CD8-positive, alpha-beta memory T cell (primary cell): ENCODE measurements around the gene ZDHHC7. TPM values are rescaled to one million over a fixed set of nuclear protein-coding genes. Genes with fewer than 3 reads are reported as not detected.
A peak's percentile ranks its signal among the peaks of the same experiment; 100 is the strongest.

Experiments
- CTCF ChIA-PET: fragments of 350-600 bp; sonication (Branson Sonifier 250); formaldehyde crosslinking; loops from one replicate; lab custom pipeline; 2021; ENCODE audit warnings: antibody characterized with exemption; lab: Charles Lee
- POLR2A ChIA-PET: fragments of 350-600 bp; sonication (Branson Sonifier 250); formaldehyde crosslinking; loops from one replicate; lab custom pipeline; 2021; ENCODE audit warnings: antibody characterized with exemption; lab: Charles Lee
- DNase-seq, 5 donors: peaks; one replicate each; pipeline versions ENCODE4 v3.0.0 to v3.0.0-alpha.2; 2020 to 2022; ENCODE audit warnings: mixed read lengths in 1 of 5
- H3K27ac ChIP-seq: one replicate; pipeline ENCODE4 v1.7.0; 2013; ENCODE audit warnings: low read depth, mild to moderate bottlenecking, low read length, moderate library complexity
- H3K27me3 ChIP-seq: 2 replicates; pipeline ENCODE4 v1.7.0; 2013; ENCODE audit warnings: low read length, mild to moderate bottlenecking; ENCODE audit not compliant: insufficient read depth, poor library complexity, severe bottlenecking
- H3K36me3 ChIP-seq: 2 replicates; pipeline ENCODE4 v1.7.0; 2013; ENCODE audit warnings: mild to moderate bottlenecking, low read length, moderate library complexity; ENCODE audit not compliant: insufficient read depth
- H3K4me1 ChIP-seq: 2 replicates; pipeline ENCODE4 v1.7.0; 2013; ENCODE audit warnings: mild to moderate bottlenecking, low read length, moderate library complexity; ENCODE audit not compliant: insufficient read depth
- H3K4me3 ChIP-seq: 2 replicates; pipeline ENCODE4 v1.7.0; 2013; ENCODE audit warnings: mild to moderate bottlenecking, low read length
- H3K9me3 ChIP-seq: 2 replicates; pipeline ENCODE4 v1.7.0; 2013; ENCODE audit warnings: mild to moderate bottlenecking, low read length
- H3K27ac Mint-ChIP-seq, 8 donors: one replicate each; pipeline ENCODE4 v1.8.0; 2020 to 2021; ENCODE audit warnings: mixed read lengths in 8 of 8, mild to moderate bottlenecking in 6 of 8, inconsistent platforms in 3 of 8, moderate library complexity in 3 of 8
- H3K27me3 Mint-ChIP-seq, 2 donors: one replicate each; pipeline ENCODE4 v1.8.0; 2020 to 2021; ENCODE audit warnings: mixed read lengths in 2 of 2, mild to moderate bottlenecking in 1 of 2, moderate library complexity in 1 of 2
- H3K36me3 Mint-ChIP-seq, 3 donors: one replicate each; pipeline ENCODE4 v1.8.0; 2020 to 2021; ENCODE audit warnings: mixed read lengths in 3 of 3, inconsistent platforms in 1 of 3, mild to moderate bottlenecking in 1 of 3
- H3K4me1 Mint-ChIP-seq, 3 donors: one replicate each; pipeline ENCODE4 v1.8.0; 2020 to 2021; ENCODE audit warnings: mixed read lengths in 3 of 3, inconsistent platforms in 1 of 3, mild to moderate bottlenecking in 1 of 3
- H3K4me3 Mint-ChIP-seq, 7 donors: one replicate each; pipeline ENCODE4 v1.8.0; 2020 to 2021; ENCODE audit warnings: mixed read lengths in 7 of 7, mild to moderate bottlenecking in 6 of 7, moderate library complexity in 4 of 7, inconsistent platforms in 2 of 7
- H3K9me3 Mint-ChIP-seq, 5 donors: one replicate each; pipeline ENCODE4 v1.8.0; 2020 to 2022; ENCODE audit warnings: mixed read lengths in 5 of 5, mild to moderate bottlenecking in 3 of 5, moderate library complexity in 2 of 5, inconsistent platforms in 1 of 5
- polyA plus RNA-seq: library from polyadenylated mRNA; unstranded; fragments of 300-500 nt; fragmentation: Illumina TruSeq; gene quantifications from one replicate; pipeline ENCODE4 v1.2.3, GENCODE V29; 2021
- total RNA-seq, 2 experiments: library from RNA; stranded (reverse); gene quantifications; one replicate each; pipeline ENCODE4 v1.2.3, GENCODE V29; 2021

Gene ZDHHC7
- total and polyA plus RNA-seq, 3 experiments from 2014 or later, result 31.6 to 45.7 (median 32.6) TPM

DNA sequence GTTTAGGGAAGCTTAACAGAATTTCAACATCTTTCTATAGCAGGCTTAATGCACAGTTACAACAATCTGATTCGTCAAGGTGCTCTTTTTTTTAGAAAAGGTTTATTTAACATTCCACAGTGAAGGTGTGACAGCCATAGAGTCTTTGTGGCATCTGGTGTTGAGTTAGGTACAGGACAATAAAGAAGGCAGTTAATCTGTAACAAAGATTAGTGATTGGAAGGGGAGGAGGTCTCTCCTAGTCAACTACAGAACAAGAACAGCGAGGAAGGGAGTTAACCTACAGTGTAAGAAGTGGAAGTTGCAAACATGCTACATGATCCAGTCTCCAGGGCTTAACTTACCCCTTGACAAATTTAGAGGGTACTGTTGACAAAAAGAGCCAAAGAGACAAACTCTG lies 3.0 kb upstream of the ZDHHC7 start:
- Histone ChIP-seq H3K4me1 (peaks cover 35% of the 10 kb centered on the region), H3K27me3 (no peaks in the 10 kb centered on the region), H3K4me3 (no peak overlapping the region), H3K27ac (no peak overlapping the region), H3K9me3 (no peaks in the 10 kb centered on the region), H3K36me3 (no peaks in the 10 kb centered on the region)
- DNase-seq, result no peak
- H3K36me3 Mint-ChIP-seq, result peaks cover 0 to 9% (median 5%) of the 10 kb centered on the region in 3 donors
- ChIA-PET CTCF (interaction anchor here (4.7 kb wide), 1 partner anchor 13 kb away, joined by 24 read pairs; the partner anchor contains the start of gene KIAA0513), POLR2A (no interaction called here)
- H3K27ac Mint-ChIP-seq, result peak overlapping the region in 4 of 8 donors; percentile 2 to 96 (median 11)
- H3K9me3 Mint-ChIP-seq, result no peaks in the 10 kb centered on the region
- peak overlapping the region in 1 of 7 donors; percentile 82 for H3K4me3 Mint-ChIP-seq
- peaks cover 0 to 12% of the 10 kb centered on the region in 2 donors for H3K27me3 Mint-ChIP-seq
- peaks cover 25 to 37% (median 34%) of the 10 kb centered on the region in 3 donors for H3K4me1 Mint-ChIP-seq

DNA sequence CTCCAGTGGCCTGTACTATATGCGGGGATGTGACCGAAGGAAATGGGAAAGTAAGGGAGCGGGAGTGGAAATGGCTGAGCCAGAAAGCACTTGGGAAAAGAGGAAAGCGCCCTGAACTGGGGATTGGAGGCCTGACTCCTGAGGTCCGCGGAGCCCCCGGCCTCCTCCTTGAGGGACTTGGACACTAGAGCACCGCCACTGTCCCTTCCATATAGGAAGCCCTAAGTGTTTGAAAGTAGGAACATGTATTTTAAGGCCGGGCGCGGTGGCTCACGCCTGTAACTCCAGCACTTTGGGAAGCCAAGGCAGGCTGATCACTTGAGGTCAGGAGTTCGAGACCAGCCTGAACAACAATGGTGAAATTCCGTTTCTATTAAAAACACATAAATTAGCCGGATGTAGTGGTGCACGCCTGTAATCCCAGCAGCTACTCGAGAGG lies 530 bp upstream of the ZDHHC7 start:
- CTCF ChIA-PET, result interaction anchor here (4.7 to 7.0 kb wide), 2 partner anchors 15 to 75 kb away, joined by 24 to 41 read pairs; partner anchors contain the start of gene KIAA0513
- peaks cover 0 to 17% (median 6%) of the 10 kb centered on the region in 3 donors for H3K36me3 Mint-ChIP-seq
- H3K4me3 Mint-ChIP-seq, result peak overlapping the region; percentile 95 to 98 (median 97)
- Histone ChIP-seq H3K4me3 (peak overlapping the region; percentile 81), H3K27me3 (no peaks in the 10 kb centered on the region), H3K9me3 (no peaks in the 10 kb centered on the region), H3K27ac (peak overlapping the region; percentile 97), H3K36me3 (no peaks in the 10 kb centered on the region), H3K4me1 (peaks cover 34% of the 10 kb centered on the region)
- no peak for DNase-seq
- H3K27ac Mint-ChIP-seq, result peak overlapping the region; percentile 96 to 100 (median 99)
- H3K9me3 Mint-ChIP-seq, result no peaks in the 10 kb centered on the region
- POLR2A ChIA-PET, result interaction anchor here (1.5 to 3.1 kb wide), 2 partner anchors 16 to 44 kb away, joined by 4 to 27 read pairs; partner anchors contain the start of gene KIAA0513
- peaks cover 0 to 7% of the 10 kb centered on the region in 2 donors for H3K27me3 Mint-ChIP-seq
- H3K4me1 Mint-ChIP-seq, result peaks cover 36 to 50% (median 50%) of the 10 kb centered on the region in 3 donors

- H3K4me1 ChIP-seq, result peaks cover 27% of the 10 kb centered on the region
- POLR2A ChIA-PET, result interaction anchor here (0.7 to 3.1 kb wide), 3 partner anchors 17 to 76 kb away, joined by 3 to 27 read pairs (median 7); partner anchors contain the start of gene KIAA0513
- Mint-ChIP-seq H3K36me3 (peaks cover 0 to 23% (median 9%) of the 10 kb centered on the region in 3 donors), H3K27ac (peak overlapping the region; percentile 96 to 100 (median 98)), H3K4me3 (peak overlapping the region; percentile 96 to 99 (median 99)), H3K4me1 (peaks cover 40 to 55% (median 54%) of the 10 kb centered on the region in 3 donors), H3K27me3 (peaks cover 0 to 7% of the 10 kb centered on the region in 2 donors), H3K9me3 (no peaks in the 10 kb centered on the region)
- H3K27ac ChIP-seq, result peak overlapping the region; percentile 97
- CTCF ChIA-PET, result interaction anchor here (4.7 to 7.0 kb wide), 2 partner anchors 17 to 76 kb away, joined by 24 to 41 read pairs; partner anchors contain the start of gene KIAA0513
- no peak for DNase-seq
- H3K9me3 ChIP-seq, result no peaks in the 10 kb centered on the region
- no peaks in the 10 kb centered on the region for H3K27me3 ChIP-seq
- peak overlapping the region; percentile 81 for H3K4me3 ChIP-seq
- H3K36me3 ChIP-seq, result no peaks in the 10 kb centered on the region
Measured at GRCh38 chr16:85010446-85010930, 847 bp downstream of the ZDHHC7 start.

- no peaks in the 10 kb centered on the region for H3K9me3 Mint-ChIP-seq
- no peaks in the 10 kb centered on the region for H3K27me3 ChIP-seq
- no peak overlapping the region for H3K27ac ChIP-seq
- H3K4me1 ChIP-seq, result peaks cover 46% of the 10 kb centered on the region
- H3K4me3 ChIP-seq, result no peak overlapping the region
- H3K36me3 Mint-ChIP-seq, result peaks cover 0 to 35% (median 4%) of the 10 kb centered on the region in 3 donors
- ChIA-PET CTCF (interaction anchor here (7.0 kb wide), 1 partner anchor 78 kb away, joined by 41 read pairs; no protein-coding TSS in a partner anchor), POLR2A (no interaction called here)
- H3K9me3 ChIP-seq, result no peaks in the 10 kb centered on the region
- peaks cover 57 to 77% (median 76%) of the 10 kb centered on the region in 3 donors for H3K4me1 Mint-ChIP-seq
- no peak for DNase-seq
- peak overlapping the region in 6 of 8 donors; percentile 26 to 84 (median 31) for H3K27ac Mint-ChIP-seq
- H3K36me3 ChIP-seq, result no peaks in the 10 kb centered on the region
- no peaks in the 10 kb centered on the region for H3K27me3 Mint-ChIP-seq
- H3K4me3 Mint-ChIP-seq, result peak overlapping the region in 3 of 7 donors; percentile 27 to 77 (median 63)
Measured at GRCh38 chr16:85008271-85008670, 3.1 kb downstream of the ZDHHC7 start.

GRCh38 chr16:85007496-85008214 lies 3.7 kb downstream of the ZDHHC7 start:
- no peaks in the 10 kb centered on the region for H3K27me3 Mint-ChIP-seq
- H3K4me3 ChIP-seq, result no peak overlapping the region
- CTCF ChIA-PET, result interaction anchor here (7.0 kb wide), 1 partner anchor 79 kb away, joined by 41 read pairs; no protein-coding TSS in a partner anchor
- H3K36me3 Mint-ChIP-seq, result peaks cover 0 to 37% (median 4%) of the 10 kb centered on the region in 3 donors
- no peaks in the 10 kb centered on the region for H3K27me3 ChIP-seq
- peaks cover 52% of the 10 kb centered on the region for H3K4me1 ChIP-seq
- POLR2A ChIA-PET, result no interaction called here
- no peak for DNase-seq
- no peak overlapping the region for H3K27ac ChIP-seq
- peak overlapping the region in 2 of 7 donors; percentile 49 to 77 for H3K4me3 Mint-ChIP-seq
- no peaks in the 10 kb centered on the region for H3K36me3 ChIP-seq
- H3K4me1 Mint-ChIP-seq, result peaks cover 62 to 83% (median 82%) of the 10 kb centered on the region in 3 donors
- H3K9me3 Mint-ChIP-seq, result no peaks in the 10 kb centered on the region
- H3K27ac Mint-ChIP-seq, result peak overlapping the region in 6 of 8 donors; percentile 15 to 84 (median 39)
- H3K9me3 ChIP-seq, result no peaks in the 10 kb centered on the region

GRCh38 chr16:85006639-85007038 lies 4.7 kb downstream of the ZDHHC7 start:
- no peak for DNase-seq
- ChIA-PET POLR2A (no interaction called here), CTCF (interaction anchor here (7.0 kb wide), 1 partner anchor 80 kb away, joined by 41 read pairs; no protein-coding TSS in a partner anchor)
- no peaks in the 10 kb centered on the region for H3K9me3 ChIP-seq
- Mint-ChIP-seq H3K36me3 (peaks cover 0 to 43% (median 7%) of the 10 kb centered on the region in 3 donors), H3K27me3 (no peaks in the 10 kb centered on the region), H3K4me1 (peaks cover 69 to 90% (median 85%) of the 10 kb centered on the region in 3 donors), H3K27ac (peak overlapping the region in 1 of 8 donors; percentile 84), H3K9me3 (no peaks in the 10 kb centered on the region), H3K4me3 (peak overlapping the region in 1 of 7 donors; percentile 31)
- peaks cover 56% of the 10 kb centered on the region for H3K4me1 ChIP-seq
- no peaks in the 10 kb centered on the region for H3K36me3 ChIP-seq
- no peak overlapping the region for H3K4me3 ChIP-seq
- no peaks in the 10 kb centered on the region for H3K27me3 ChIP-seq
- H3K27ac ChIP-seq, result no peak overlapping the region

GRCh38 chr16:85005285-85006069 lies 5.9 kb downstream of the ZDHHC7 start:
- ChIA-PET POLR2A (no interaction called here), CTCF (interaction anchor here (1.0 kb wide), 1 partner anchor 82 kb away, joined by 3 read pairs; no protein-coding TSS in a partner anchor)
- Histone ChIP-seq H3K27me3 (no peaks in the 10 kb centered on the region), H3K27ac (no peak overlapping the region), H3K9me3 (no peaks in the 10 kb centered on the region), H3K4me1 (peaks cover 54% of the 10 kb centered on the region), H3K36me3 (no peaks in the 10 kb centered on the region), H3K4me3 (no peak overlapping the region)
- Mint-ChIP-seq H3K27ac (peak overlapping the region in 6 of 8 donors; percentile 4 to 97 (median 30)), H3K9me3 (no peaks in the 10 kb centered on the region), H3K4me1 (peaks cover 65 to 91% (median 85%) of the 10 kb centered on the region in 3 donors), H3K4me3 (peak overlapping the region in 2 of 7 donors; percentile 22 to 45), H3K27me3 (no peaks in the 10 kb centered on the region), H3K36me3 (peaks cover 0 to 41% (median 7%) of the 10 kb centered on the region in 3 donors)
- DNase-seq, result no peak
